Skeletal muscle satellite cell (primary cell): ENCODE data around the gene TACC2.

Source experiments
- H3K27me3 ChIP-seq: 2 replicates; pipeline ENCODE4 v1.7.0; 2013; ENCODE audit warnings: low read length; ENCODE audit not compliant: control insufficient read depth, insufficient read depth
- H3K36me3 ChIP-seq: 2 replicates; pipeline ENCODE4 v1.7.0; 2013; ENCODE audit warnings: mild to moderate bottlenecking, control low read depth, low read length; ENCODE audit not compliant: insufficient read depth
- H3K4me1 ChIP-seq: 2 replicates; pipeline ENCODE4 v1.7.0; 2013; ENCODE audit warnings: low read length; ENCODE audit not compliant: control insufficient read depth, insufficient read depth
- H3K4me2 ChIP-seq: 2 replicates; pipeline ENCODE4 v1.7.0; 2013; ENCODE audit warnings: mild to moderate bottlenecking, low read length
- H3K4me3 ChIP-seq: 2 replicates; pipeline ENCODE4 v1.7.0; 2013; ENCODE audit warnings: low read length
- H3K9ac ChIP-seq: 2 replicates; pipeline ENCODE4 v1.7.0; 2013; ENCODE audit warnings: mild to moderate bottlenecking, low read depth, low read length, moderate library complexity
- H3K9me3 ChIP-seq: replicated peaks from 2 replicates; pipeline ENCODE4 v1.7.0; 2013; ENCODE audit warnings: mild to moderate bottlenecking, control low read depth, low read length

Gene TACC2

GRCh38 chr10:122216047-122216446, 227.1 kb downstream of the TACC2 start:
- Histone ChIP-seq H3K4me2 (no peak overlapping the region), H3K27me3 (no peaks in the 10 kb centered on the region), H3K4me1 (no peaks in the 10 kb centered on the region), H3K9ac (no peak overlapping the region), H3K36me3 (peaks cover 14% of the 10 kb centered on the region), H3K4me3 (no peak overlapping the region), H3K9me3 (no peaks in the 10 kb centered on the region)

GRCh38 chr10:122219340-122219739, 230.4 kb downstream of the TACC2 start:
- no peaks in the 10 kb centered on the region for H3K9me3 ChIP-seq
- no peaks in the 10 kb centered on the region for H3K4me1 ChIP-seq
- no peak overlapping the region for H3K9ac ChIP-seq
- H3K36me3 ChIP-seq, result peaks cover 6% of the 10 kb centered on the region
- no peak overlapping the region for H3K4me3 ChIP-seq
- H3K27me3 ChIP-seq, result no peaks in the 10 kb centered on the region
- no peak overlapping the region for H3K4me2 ChIP-seq

GRCh38 chr10:122220736-122221135, 231.8 kb downstream of the TACC2 start:
- H3K4me2 ChIP-seq, result no peak overlapping the region
- no peaks in the 10 kb centered on the region for H3K27me3 ChIP-seq
- H3K4me3 ChIP-seq, result no peak overlapping the region
- H3K9ac ChIP-seq, result no peak overlapping the region
- H3K36me3 ChIP-seq, result peaks cover 10% of the 10 kb centered on the region
- H3K9me3 ChIP-seq, result no peaks in the 10 kb centered on the region
- no peaks in the 10 kb centered on the region for H3K4me1 ChIP-seq

GRCh38 chr10:122221958-122222357, 233.0 kb downstream of the TACC2 start:
- H3K9ac ChIP-seq, result no peak overlapping the region
- H3K36me3 ChIP-seq, result peaks cover 15% of the 10 kb centered on the region
- H3K4me1 ChIP-seq, result no peaks in the 10 kb centered on the region
- H3K9me3 ChIP-seq, result no peaks in the 10 kb centered on the region
- H3K27me3 ChIP-seq, result no peaks in the 10 kb centered on the region
- no peak overlapping the region for H3K4me3 ChIP-seq
- no peak overlapping the region for H3K4me2 ChIP-seq

- Histone ChIP-seq H3K9ac (no peak overlapping the region), H3K4me1 (no peaks in the 10 kb centered on the region), H3K4me3 (no peak overlapping the region), H3K36me3 (peaks cover 20% of the 10 kb centered on the region), H3K4me2 (no peak overlapping the region), H3K27me3 (no peaks in the 10 kb centered on the region), H3K9me3 (no peaks in the 10 kb centered on the region)
Measured at GRCh38 chr10:122222638-122223037, 233.7 kb downstream of the TACC2 start.

GRCh38 chr10:122224159-122224558, 235.2 kb downstream of the TACC2 start:
- Histone ChIP-seq H3K4me1 (no peaks in the 10 kb centered on the region), H3K36me3 (peaks cover 21% of the 10 kb centered on the region), H3K27me3 (no peaks in the 10 kb centered on the region), H3K9me3 (no peaks in the 10 kb centered on the region), H3K4me3 (no peak overlapping the region), H3K4me2 (no peak overlapping the region), H3K9ac (no peak overlapping the region)

GRCh38 chr10:122225330-122225729, 236.4 kb downstream of the TACC2 start:
- Histone ChIP-seq H3K9me3 (no peaks in the 10 kb centered on the region), H3K4me3 (no peak overlapping the region), H3K36me3 (peaks cover 21% of the 10 kb centered on the region), H3K4me1 (no peaks in the 10 kb centered on the region), H3K9ac (no peak overlapping the region), H3K27me3 (no peaks in the 10 kb centered on the region), H3K4me2 (no peak overlapping the region)

- Histone ChIP-seq H3K9ac (no peak overlapping the region), H3K4me2 (no peak overlapping the region), H3K36me3 (peaks cover 21% of the 10 kb centered on the region), H3K4me3 (no peak overlapping the region), H3K4me1 (peaks cover 9% of the 10 kb centered on the region), H3K9me3 (no peaks in the 10 kb centered on the region), H3K27me3 (no peaks in the 10 kb centered on the region)
Measured at GRCh38 chr10:122227754-122228153, 238.8 kb downstream of the TACC2 start.

GRCh38 chr10:122229666-122230065, 240.7 kb downstream of the TACC2 start:
- Histone ChIP-seq H3K9me3 (no peaks in the 10 kb centered on the region), H3K9ac (no peak overlapping the region), H3K27me3 (no peaks in the 10 kb centered on the region), H3K4me3 (no peak overlapping the region), H3K4me2 (no peak overlapping the region), H3K36me3 (peaks cover 21% of the 10 kb centered on the region), H3K4me1 (peaks cover 28% of the 10 kb centered on the region)

- Histone ChIP-seq H3K4me1 (peaks cover 31% of the 10 kb centered on the region), H3K9ac (no peak overlapping the region), H3K27me3 (no peaks in the 10 kb centered on the region), H3K9me3 (no peaks in the 10 kb centered on the region), H3K36me3 (peaks cover 19% of the 10 kb centered on the region), H3K4me2 (no peak overlapping the region), H3K4me3 (no peak overlapping the region)
Measured at GRCh38 chr10:122230222-122230621, 241.3 kb downstream of the TACC2 start.

GRCh38 chr10:122232769-122233168, 243.8 kb downstream of the TACC2 start:
- Histone ChIP-seq H3K4me3 (no peak overlapping the region), H3K9me3 (no peaks in the 10 kb centered on the region), H3K9ac (peak overlapping the region; percentile 30), H3K27me3 (no peaks in the 10 kb centered on the region), H3K36me3 (peaks cover 6% of the 10 kb centered on the region), H3K4me2 (peak overlapping the region; percentile 45), H3K4me1 (peaks cover 31% of the 10 kb centered on the region)

- no peak overlapping the region for H3K4me3 ChIP-seq
- H3K4me1 ChIP-seq, result peaks cover 31% of the 10 kb centered on the region
- no peaks in the 10 kb centered on the region for H3K9me3 ChIP-seq
- no peaks in the 10 kb centered on the region for H3K36me3 ChIP-seq
- no peaks in the 10 kb centered on the region for H3K27me3 ChIP-seq
- peak overlapping the region; percentile 23 for H3K9ac ChIP-seq
- peak overlapping the region; percentile 30 for H3K4me2 ChIP-seq
Measured at GRCh38 chr10:122233857-122234348, 244.9 kb downstream of the TACC2 start.
